Lung (tissue), 12 donors: ENCODE results near the gene TMEM217. TPM values are rescaled to one million over a fixed set of nuclear protein-coding genes. Genes with fewer than 3 reads are reported as not detected.

Source experiments
- ATAC-seq: fragments of 200-7000 bp; cut with Tn5 transposase; one replicate; pipeline ENCODE4 v1.9.1; 2020; ENCODE audit warnings: moderate number of reproducible peaks; ENCODE audit not compliant: insufficient read depth, low FRiP score
- DNase-seq, 3 donors: peaks; one replicate each; pipeline ENCODE4 v3.0.0-alpha.2; 2013 to 2017
- H3K27ac ChIP-seq, 2 donors: one replicate each; pipeline ENCODE4 v1.5.1; 2013; ENCODE audit warnings: mild to moderate bottlenecking in 2 of 2, moderate library complexity in 2 of 2, control low read depth in 1 of 2, inconsistent platforms in 1 of 2, low read depth in 1 of 2, low read length in 1 of 2
- H3K27me3 ChIP-seq, 3 donors: one replicate each; pipeline ENCODE4 v1.5.1; 2013; ENCODE audit warnings: low read length in 2 of 3; ENCODE audit not compliant: control insufficient read depth in 3 of 3, insufficient read depth in 3 of 3
- H3K36me3 ChIP-seq, 4 donors: one replicate each; pipeline ENCODE4 v1.5.1; 2013; ENCODE audit warnings: low read length in 4 of 4, mild to moderate bottlenecking in 1 of 4, moderate library complexity in 1 of 4; ENCODE audit not compliant: control insufficient read depth in 4 of 4, insufficient read depth in 4 of 4
- H3K4me1 ChIP-seq, 5 donors: one replicate each; pipeline ENCODE4 v1.5.1; 2013; ENCODE audit warnings: low read length in 5 of 5, mild to moderate bottlenecking in 2 of 5, moderate library complexity in 1 of 5; ENCODE audit not compliant: control insufficient read depth in 5 of 5, insufficient read depth in 5 of 5
- H3K4me3 ChIP-seq: one replicate; pipeline ENCODE4 v1.5.1; 2013; ENCODE audit warnings: mild to moderate bottlenecking, control low read depth, moderate library complexity
- H3K9ac ChIP-seq, 2 donors: one replicate each; pipeline ENCODE4 v1.5.1; 2013; ENCODE audit warnings: low read length in 2 of 2, control low read depth in 1 of 2; ENCODE audit not compliant: insufficient read depth in 1 of 2
- H3K9me3 ChIP-seq, 4 donors: one replicate each; pipeline ENCODE4 v1.5.1; 2013; ENCODE audit warnings: low read length in 3 of 4, mild to moderate bottlenecking in 1 of 4, moderate library complexity in 1 of 4; ENCODE audit not compliant: control insufficient read depth in 4 of 4, insufficient read depth in 3 of 4
- CTCF ChIP-seq: IDR thresholded peaks from 2 replicates; pipeline ENCODE4 v1.5.1; 2012; ENCODE audit warnings: mild to moderate bottlenecking; ENCODE audit errors: control extremely low read depth, extremely low read depth
- whole genome bisulfite sequencing, 2 donors: extraction: QIAGEN DNeasy Blood & Tissue Kit; methylation state at CpG; one replicate each; pipeline ENCODE4 v1.1.7; 2013; 5-methylcytosine and 5-hydroxymethylcytosine counted together
- polyA plus RNA-seq, 2 donors: library from polyadenylated mRNA; stranded (reverse); fragments of 200-250 nt; gene quantifications; one replicate each; pipeline ENCODE4 v1.2.1, GENCODE V29; 2013
- total RNA-seq, 2 donors: library from RNA; depleted of rRNA in 1 of 2; stranded (reverse); fragments of >200 nt in 1 of 2; gene quantifications; one replicate each; pipeline ENCODE4 v1.2.1, GENCODE V29; 2014 to 2021
- donor health status: control.
- donor health status: control.
- donor health status: Bipolar disorder and iron deficiency.
- donor health status: healthy.
- donor health status: DM: yes; HTN: yes; CAD: no.

TMEM217 gene
- total and polyA plus RNA-seq, 4 donors: 0.40 to 1.9 (median 0.97) TPM

GRCh38 chr6:37218511-37218910 lies 39.4 kb downstream of the TMEM217 start:
- TF ChIP-seq CTCF: no peak
- Histone ChIP-seq H3K4me3 (no peak overlapping the region), H3K4me1 (peaks cover 0 to 15% (median 0%) of the 10 kb centered on the region in 5 donors), H3K27me3 (no peaks in the 10 kb centered on the region), H3K27ac (no peak overlapping the region), H3K9me3 (no peaks in the 10 kb centered on the region), H3K9ac (no peak overlapping the region), H3K36me3 (no peaks in the 10 kb centered on the region)
- 60 to 77% methylated on average over 8 of the region's 8 CpGs for WGBS, 2 donors
- no peak for ATAC-seq
- no peak for DNase-seq

- H3K4me1 ChIP-seq: peaks cover 0 to 14% (median 0%) of the 10 kb centered on the region in 5 donors
- H3K9ac ChIP-seq: no peak overlapping the region
- 81 to 90% methylated on average over 6 of the region's 6 CpGs for WGBS, 2 donors
- H3K4me3 ChIP-seq: no peak overlapping the region
- ATAC-seq (no peak), DNase-seq (no peak)
- no peaks in the 10 kb centered on the region for H3K27me3 ChIP-seq
- H3K27ac ChIP-seq: no peak overlapping the region
- H3K36me3 ChIP-seq: no peaks in the 10 kb centered on the region
- H3K9me3 ChIP-seq: no peaks in the 10 kb centered on the region
- TF ChIP-seq CTCF: no peak
These were observed 39.9 kb downstream of the TMEM217 start for GRCh38 chr6:37218061-37218460.

GRCh38 chr6:37212268-37212667 lies 45.7 kb downstream of the TMEM217 start:
- no peak for TF ChIP-seq CTCF
- H3K4me3 ChIP-seq: no peak overlapping the region
- H3K36me3 ChIP-seq: no peaks in the 10 kb centered on the region
- DNase-seq (no peak), ATAC-seq (no peak)
- no peak overlapping the region for H3K27ac ChIP-seq
- no peaks in the 10 kb centered on the region for H3K9me3 ChIP-seq
- no peaks in the 10 kb centered on the region for H3K27me3 ChIP-seq
- H3K4me1 ChIP-seq: no peaks in the 10 kb centered on the region
- WGBS, 2 donors: 84 to 95% methylated on average over 9 of the region's 9 CpGs
- H3K9ac ChIP-seq: no peak overlapping the region

- Histone ChIP-seq H3K27ac (no peak overlapping the region), H3K9ac (no peak overlapping the region), H3K36me3 (no peaks in the 10 kb centered on the region), H3K27me3 (no peaks in the 10 kb centered on the region), H3K4me3 (no peak overlapping the region), H3K9me3 (no peaks in the 10 kb centered on the region), H3K4me1 (no peaks in the 10 kb centered on the region)
- DNase-seq: peak; percentile 78 to 89 (median 86)
- peak; percentile 99 for TF ChIP-seq CTCF
- ATAC-seq: peak; percentile 50
- WGBS, 2 donors: 62 to 65% methylated on average over 7 of the region's 7 CpGs
These were observed 47.5 kb downstream of the TMEM217 start for GRCh38 chr6:37210313-37210968.
